GM18868 (cell line): Measurements from ENCODE around the gene UNC119.

Source experiments
- ATAC-seq: cut with Tn5 transposase; IDR thresholded peaks from one replicate; pipeline ENCODE4 v1.9.1; 2021; ENCODE audit warnings: mild to moderate bottlenecking, moderate library complexity; ENCODE audit not compliant: unreplicated experiment

Gene UNC119

GRCh38 chr17:28573521-28573920 is 21.1 kb upstream of the UNC119 start:
- ATAC-seq = no peak

GRCh38 chr17:28573040-28573380 is 20.6 kb upstream of the UNC119 start:
- no peak for ATAC-seq

- ATAC-seq = no peak
Measured at GRCh38 chr17:28572259-28573039, 20.0 kb upstream of the UNC119 start.

- ATAC-seq = peak; percentile 83
Measured at GRCh38 chr17:28571361-28572122, 19.1 kb upstream of the UNC119 start, which contains the start of gene PIGS. PIGS (minus strand) TSS chr17:28571524; CDS start chr17:28571496, 28 bp downstream.

GRCh38 chr17:28570716-28571360 is 18.4 kb upstream of the UNC119 start:
- ATAC-seq = no peak

GRCh38 chr17:28569446-28569845 is 17.0 kb upstream of the UNC119 start:
- ATAC-seq = no peak

- no peak for ATAC-seq
Measured at GRCh38 chr17:28567604-28568003, 15.2 kb upstream of the UNC119 start.

GRCh38 chr17:28563475-28563874 is 11.1 kb upstream of the UNC119 start:
- no peak for ATAC-seq

GRCh38 chr17:28555022-28555421 is 2.6 kb upstream of the UNC119 start:
- no peak for ATAC-seq

GRCh38 chr17:28554565-28554964 is 2.1 kb upstream of the UNC119 start:
- no peak for ATAC-seq

GRCh38 chr17:28553000-28553505 is 629 bp upstream of the UNC119 start:
- no peak for ATAC-seq

GRCh38 chr17:28551421-28552175 is 826 bp downstream of the UNC119 start:
- no peak for ATAC-seq

- ATAC-seq = no peak
Measured at GRCh38 chr17:28550858-28551257, 1.6 kb downstream of the UNC119 start.

GRCh38 chr17:28549236-28550132 is 2.9 kb downstream of the UNC119 start:
- ATAC-seq = no peak

- ATAC-seq = no peak
Measured at GRCh38 chr17:28548417-28549130, 3.9 kb downstream of the UNC119 start.

- peak; percentile 44 for ATAC-seq
Measured at GRCh38 chr17:28547623-28548416, 4.6 kb downstream of the UNC119 start.

- no peak for ATAC-seq
Measured at GRCh38 chr17:28547096-28547622, 5.3 kb downstream of the UNC119 start.

- no peak for ATAC-seq
Measured at GRCh38 chr17:28545787-28546415, 6.5 kb downstream of the UNC119 start.
